Neural cell (in vitro differentiated cells): ENCODE data around the gene NRG2.

Experiments
- EP300 ChIP-seq: fragments of 450-650 bp; conservative IDR thresholded peaks from 2 replicates; pipeline ENCODE4 v1.6.1; 2014; ENCODE audit warnings: antibody characterized with exemption, mild to moderate bottlenecking, moderate library complexity; ENCODE audit not compliant: poor library complexity, severe bottlenecking
- EZH2 ChIP-seq: fragments of 200-600, 300-800 bp; shearing (Covaris generic), sonication (generic); IDR thresholded peaks from 2 replicates; pipeline ENCODE4 v1.6.1; 2014; ENCODE audit warnings: antibody characterized with exemption, low read length, borderline replicate concordance, mild to moderate bottlenecking; ENCODE audit not compliant: insufficient read depth, poor library complexity, severe bottlenecking
- POLR2AphosphoS5 ChIP-seq: IDR thresholded peaks from 2 replicates; pipeline ENCODE4 v1.6.1; 2012
- RAD21 ChIP-seq: fragments of 450-650 bp; conservative IDR thresholded peaks from 2 replicates; pipeline ENCODE4 v1.6.1; 2014; ENCODE audit warnings: antibody characterized with exemption, mild to moderate bottlenecking, moderate library complexity
- TF ChIP-seq, protein P1 (sequence below): fragments of 450-650 bp; IDR thresholded peaks from 2 replicates; pipeline ENCODE4 v1.5.1; 2014; ENCODE audit warnings: antibody characterized with exemption, mild to moderate bottlenecking, moderate library complexity; ENCODE audit not compliant: poor library complexity, severe bottlenecking

GRCh38 chr5:140020601-140021177 is 22.4 kb downstream of the NRG2 start:
- TF ChIP-seq, protein P1, sequence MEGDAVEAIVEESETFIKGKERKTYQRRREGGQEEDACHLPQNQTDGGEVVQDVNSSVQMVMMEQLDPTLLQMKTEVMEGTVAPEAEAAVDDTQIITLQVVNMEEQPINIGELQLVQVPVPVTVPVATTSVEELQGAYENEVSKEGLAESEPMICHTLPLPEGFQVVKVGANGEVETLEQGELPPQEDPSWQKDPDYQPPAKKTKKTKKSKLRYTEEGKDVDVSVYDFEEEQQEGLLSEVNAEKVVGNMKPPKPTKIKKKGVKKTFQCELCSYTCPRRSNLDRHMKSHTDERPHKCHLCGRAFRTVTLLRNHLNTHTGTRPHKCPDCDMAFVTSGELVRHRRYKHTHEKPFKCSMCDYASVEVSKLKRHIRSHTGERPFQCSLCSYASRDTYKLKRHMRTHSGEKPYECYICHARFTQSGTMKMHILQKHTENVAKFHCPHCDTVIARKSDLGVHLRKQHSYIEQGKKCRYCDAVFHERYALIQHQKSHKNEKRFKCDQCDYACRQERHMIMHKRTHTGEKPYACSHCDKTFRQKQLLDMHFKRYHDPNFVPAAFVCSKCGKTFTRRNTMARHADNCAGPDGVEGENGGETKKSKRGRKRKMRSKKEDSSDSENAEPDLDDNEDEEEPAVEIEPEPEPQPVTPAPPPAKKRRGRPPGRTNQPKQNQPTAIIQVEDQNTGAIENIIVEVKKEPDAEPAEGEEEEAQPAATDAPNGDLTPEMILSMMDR, result no peak
- no peak for TF ChIP-seq RAD21
- no peak for TF ChIP-seq POLR2AphosphoS5
- no peak for TF ChIP-seq EZH2
- no peak for TF ChIP-seq EP300
